SW 1271 (cell line): ENCODE results near the gene VSX1.

ENCODE experiments used
- DNase-seq, 2 experiments: peaks; one replicate each; lab custom pipeline; 2025; lab: John Stamatoyannopoulos, UW

VSX1 gene

DNA sequence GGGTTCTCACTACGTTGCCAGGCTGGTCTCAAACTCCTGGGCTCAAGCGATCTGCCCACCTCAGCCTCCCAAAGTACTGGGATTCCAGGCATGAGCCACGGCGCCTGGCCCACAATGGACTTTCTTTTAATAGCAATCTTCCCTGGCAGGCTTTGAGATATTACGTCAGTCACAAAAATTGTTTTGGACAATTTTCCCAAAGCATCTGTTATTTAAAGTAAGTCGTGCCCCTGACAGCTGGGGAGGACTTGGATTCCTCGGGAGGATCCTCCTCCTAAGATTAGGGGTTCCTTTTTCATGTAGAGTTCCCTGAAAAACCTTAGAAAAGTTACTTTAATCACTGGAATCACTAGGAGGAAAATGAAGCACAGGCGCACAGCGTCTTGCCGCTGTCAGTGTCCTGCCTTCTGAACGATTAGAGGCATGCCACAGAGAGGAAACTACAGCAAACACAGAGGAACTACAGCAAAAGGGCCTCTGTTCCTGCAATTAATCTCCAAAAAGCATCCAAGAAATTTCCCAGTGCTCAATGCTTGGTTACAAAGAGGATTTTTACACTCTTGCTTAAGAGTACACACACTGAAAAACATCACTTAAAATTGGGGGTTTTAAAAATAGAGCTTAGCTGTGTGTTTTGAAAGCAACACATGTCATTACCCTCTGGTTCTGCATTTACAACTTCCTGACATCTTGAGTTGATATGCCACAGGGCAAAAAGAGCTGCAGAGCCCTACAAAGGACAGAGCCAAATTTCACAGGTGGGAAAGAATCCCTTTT, 28.5 kb downstream of the VSX1 start:
- DNase-seq, result no peak

- DNase-seq, result no peak
These were observed 29.4 kb downstream of the VSX1 start for GRCh38 chr20:25052255-25053194.

DNA sequence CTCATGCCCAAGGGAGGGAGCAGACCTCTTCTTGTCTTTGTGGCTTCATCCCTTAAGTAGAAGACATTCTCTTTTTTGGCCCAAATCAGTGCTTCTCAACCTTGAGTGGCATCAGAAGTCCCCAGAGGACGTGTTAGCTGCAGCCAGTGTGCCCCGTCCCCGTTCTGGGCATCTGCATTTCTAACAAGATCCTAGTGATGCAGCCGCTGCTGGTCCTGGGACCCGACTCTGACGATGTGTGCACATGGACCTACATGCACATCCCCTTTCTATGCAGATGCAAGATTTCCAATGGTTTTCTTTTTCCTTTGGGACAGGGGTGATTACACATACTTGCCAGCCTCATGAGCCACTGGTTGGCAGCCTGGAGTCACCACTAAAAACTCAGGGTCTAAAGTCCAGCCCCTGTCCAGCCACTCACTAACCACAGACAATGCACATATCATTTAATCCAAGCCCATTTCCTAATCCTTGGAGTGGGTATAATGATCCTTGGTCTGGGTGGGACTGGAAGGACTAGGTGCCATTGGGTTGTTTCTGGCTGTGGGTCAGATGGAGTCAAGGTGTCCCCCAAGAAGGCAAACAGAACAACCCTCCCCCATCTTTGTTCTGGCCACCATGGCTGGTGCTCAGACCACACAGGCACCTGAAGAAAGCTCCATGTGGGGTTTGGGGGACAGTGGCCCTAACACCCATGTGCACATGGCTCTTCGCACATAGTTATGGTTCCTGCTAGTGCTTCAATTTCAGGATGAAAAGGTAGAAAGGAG, 30.4 kb downstream of the VSX1 start:
- DNase-seq, result no peak

- DNase-seq, result no peak
These were observed 31.2 kb downstream of the VSX1 start for GRCh38 chr20:25050501-25051350.

GRCh38 chr20:25050082-25050481, 31.9 kb downstream of the VSX1 start:
- DNase-seq, result no peak

- DNase-seq, result no peak
These were observed 32.5 kb downstream of the VSX1 start for GRCh38 chr20:25049261-25050060.

GRCh38 chr20:25048519-25048952, 33.4 kb downstream of the VSX1 start:
- no peak for DNase-seq

- DNase-seq, result no peak
These were observed 34.2 kb downstream of the VSX1 start for GRCh38 chr20:25047766-25048165.

DNA sequence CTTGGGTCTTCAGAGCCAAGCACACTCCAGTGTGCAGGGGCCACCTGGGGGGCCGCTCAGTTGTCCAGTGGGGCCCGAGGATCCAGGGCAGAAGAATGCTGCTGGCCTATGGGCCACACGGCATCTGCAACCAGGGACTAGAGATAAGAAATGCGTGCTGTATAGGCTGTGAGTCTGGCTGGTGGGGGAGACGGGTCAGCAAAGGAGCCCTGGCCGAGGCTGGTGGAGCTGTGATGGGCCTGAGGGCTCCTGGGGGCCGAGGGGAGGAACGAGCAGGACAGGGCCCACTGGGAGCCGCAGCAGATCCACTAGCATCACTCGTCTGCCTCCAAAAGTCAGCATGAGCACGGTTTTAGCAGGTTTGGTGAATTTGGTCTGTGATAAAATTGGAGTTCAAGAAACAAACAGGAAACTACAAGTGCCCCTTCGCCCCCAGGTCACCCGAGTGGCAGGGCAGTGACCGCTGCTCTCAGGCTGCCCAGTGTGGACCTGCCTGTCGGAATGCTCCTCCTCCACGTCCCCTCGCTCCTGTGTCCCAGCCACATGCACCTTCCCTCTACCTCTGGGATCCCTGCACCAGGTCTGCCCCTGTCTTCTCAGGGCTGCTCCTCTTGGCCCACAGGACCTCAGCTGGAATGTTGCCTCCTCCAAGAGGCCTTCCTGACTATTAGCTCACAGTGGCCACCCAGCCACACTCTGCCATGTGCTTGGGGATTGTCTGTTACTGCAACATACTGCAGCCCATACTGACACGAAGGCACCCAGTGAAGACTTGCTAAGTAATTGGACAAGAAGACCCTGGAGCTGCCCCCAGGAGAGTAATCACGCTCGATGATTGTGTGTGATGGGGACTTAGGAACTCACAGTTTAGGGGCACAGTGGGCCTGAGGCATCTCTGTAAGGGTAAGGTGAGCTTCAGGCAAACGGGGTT, 34.9 kb downstream of the VSX1 start:
- no peak for DNase-seq

DNA sequence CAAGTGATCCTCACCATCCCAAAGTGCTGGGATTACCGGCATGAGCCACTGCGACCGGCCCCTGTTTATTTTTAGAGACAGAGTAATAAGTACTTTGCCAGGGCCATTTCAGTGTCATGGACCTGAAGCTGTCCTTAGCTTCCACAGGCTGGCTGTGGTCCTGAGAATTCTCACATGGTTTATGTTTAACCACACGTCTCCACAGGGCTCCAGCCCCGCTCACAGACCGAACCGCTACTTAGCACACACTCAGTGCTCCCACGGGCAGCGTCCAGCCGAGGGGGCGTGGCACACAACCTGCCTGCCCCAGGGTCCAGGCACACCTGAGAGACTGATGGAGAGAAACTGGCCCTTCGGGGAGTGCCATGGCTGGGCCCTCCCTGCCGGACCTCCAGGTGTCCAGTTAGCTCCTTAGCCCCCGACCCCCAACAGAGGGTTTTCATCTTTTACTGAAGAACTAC, 35.7 kb downstream of the VSX1 start:
- no peak for DNase-seq

GRCh38 chr20:25045343-25045712, 36.6 kb downstream of the VSX1 start:
- DNase-seq, result no peak

DNA sequence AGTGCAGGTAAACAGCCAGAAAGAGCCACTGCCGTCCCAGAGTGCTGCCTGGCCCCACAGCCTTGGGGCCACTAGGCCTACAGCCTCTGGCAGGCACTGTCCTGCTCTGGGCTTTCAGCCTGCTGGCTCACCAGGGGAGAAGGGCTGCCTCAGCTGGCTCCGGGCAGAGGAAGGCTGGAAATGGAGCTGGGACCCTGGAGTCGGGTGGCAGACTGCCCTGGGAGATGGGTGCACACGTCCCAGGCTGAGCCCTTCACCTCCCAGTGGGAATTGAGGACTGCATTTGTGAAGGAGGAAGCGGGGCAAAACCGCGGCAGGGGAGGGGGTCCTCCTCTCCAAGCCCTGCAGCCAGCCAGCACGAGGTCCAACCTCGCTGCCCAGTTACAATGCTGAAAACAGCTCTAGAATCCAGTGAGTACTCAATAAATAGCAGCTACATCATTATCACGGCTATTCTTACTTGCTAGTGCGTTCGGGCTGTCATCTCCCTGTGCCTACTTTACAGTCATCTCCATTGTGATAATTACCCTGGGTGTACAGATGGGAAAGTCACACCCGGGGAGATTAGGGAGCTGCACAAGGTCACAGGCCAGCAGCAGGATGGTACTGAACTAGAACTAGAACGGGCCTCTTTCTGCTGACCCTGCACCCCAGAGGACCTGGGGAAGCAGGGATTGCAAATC, 37.1 kb downstream of the VSX1 start:
- no peak for DNase-seq

- no peak for DNase-seq
These were observed 37.7 kb downstream of the VSX1 start for GRCh38 chr20:25044261-25044560.

GRCh38 chr20:25043499-25044260, 38.3 kb downstream of the VSX1 start:
- DNase-seq, result no peak

GRCh38 chr20:25042531-25043498, 39.1 kb downstream of the VSX1 start:
- no peak for DNase-seq

DNA sequence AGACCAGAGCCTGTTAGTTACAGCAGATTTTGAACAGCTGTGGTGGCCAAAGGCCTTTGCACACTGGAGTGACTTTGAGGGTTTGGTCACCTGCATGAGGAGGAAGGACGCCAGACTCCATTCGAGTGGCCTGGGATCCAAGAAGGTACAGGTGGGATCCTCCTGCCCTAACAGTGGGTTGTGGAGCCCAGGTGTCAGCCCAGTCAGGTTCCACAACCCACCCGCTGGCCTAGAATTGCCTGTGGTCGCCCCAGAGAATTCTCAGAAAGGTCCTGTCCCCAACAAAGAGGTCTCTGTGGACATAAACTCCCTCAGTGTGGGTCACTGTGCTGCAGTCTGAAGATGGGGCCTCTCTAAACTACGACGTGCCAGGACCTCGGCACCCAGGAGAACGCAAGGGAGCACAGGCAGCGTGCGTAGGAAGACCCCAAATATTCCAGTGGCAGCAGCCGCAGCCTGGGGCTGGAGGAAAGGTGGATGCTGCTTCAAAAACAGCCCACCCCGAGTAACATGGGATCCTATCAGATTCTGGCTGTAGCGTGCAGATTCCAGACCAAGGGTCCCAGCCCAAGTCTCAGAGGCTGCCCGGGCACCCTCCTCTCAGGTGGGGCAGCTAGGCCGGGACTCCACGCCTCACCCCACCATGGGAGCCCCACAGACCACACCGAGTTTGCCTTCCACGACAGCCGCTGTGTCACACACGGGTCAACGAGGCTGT, 40.0 kb downstream of the VSX1 start:
- DNase-seq, result no peak
